Inflammatory macrophage (primary cell): Measurements from ENCODE around the gene TMEM205.
A peak's percentile ranks its signal among the peaks of the same experiment; 100 is the strongest.
"Not testable (repeated sequence)": the region's sequence is repeated elsewhere in the genome, so short reads cannot be mapped to it uniquely, and the experiment has no call there.

Experiments
- DNase-seq, 2 donors: peaks; one replicate each; pipeline ENCODE4 v3.0.0-alpha.2; 2020 to 2022
- total RNA-seq, 18 experiments: gene quantifications; one replicate each; lab custom pipeline; 2026; ENCODE audit warnings: mixed read lengths in 6 of 18, inconsistent platforms in 2 of 18; lab: John Stamatoyannopoulos, UW

The TMEM205 gene
- total RNA-seq, result 9.3 to 28.8 (median 20.3) reads per million in 18 experiments

- DNase-seq, result peak; percentile 100
These were observed at the start of gene TMEM205, which contains the start of gene CCDC159 for GRCh38 chr19:11346104-11346940. TSS of gene TMEM205 (minus strand) at chr19:11346268. CDS start at chr19:11345619, 649 bp downstream. TSS of gene CCDC159 (plus strand) at chr19:11346519. CDS start at chr19:11346607, 88 bp downstream.

GRCh38 chr19:11390933-11391680 is 45.0 kb upstream of the TMEM205 start:
- no peak for DNase-seq

GRCh38 chr19:11390359-11390758 is 44.3 kb upstream of the TMEM205 start:
- no peak for DNase-seq

- peak; percentile 66 to 76 for DNase-seq
These were observed 41.3 kb upstream of the TMEM205 start for GRCh38 chr19:11387162-11388034.

- no peak for DNase-seq
These were observed 38.7 kb upstream of the TMEM205 start for GRCh38 chr19:11384778-11385129.

GRCh38 chr19:11383706-11384048 is 37.6 kb upstream of the TMEM205 start:
- DNase-seq, result no peak

GRCh38 chr19:11382898-11383705 is 37.0 kb upstream of the TMEM205 start:
- peak; percentile 46 to 56 for DNase-seq

- DNase-seq, result peak; percentile 94 to 95
These were observed 34.8 kb upstream of the TMEM205 start for GRCh38 chr19:11380653-11381537.

GRCh38 chr19:11379857-11380350 is 33.8 kb upstream of the TMEM205 start:
- no peak for DNase-seq

GRCh38 chr19:11379269-11379845 is 33.3 kb upstream of the TMEM205 start:
- DNase-seq, result not testable (repeated sequence)

- DNase-seq, result peak in 1 of 2 donors; percentile 42
These were observed 32.5 kb upstream of the TMEM205 start for GRCh38 chr19:11378319-11379189.

- no peak for DNase-seq
These were observed 31.7 kb upstream of the TMEM205 start for GRCh38 chr19:11377756-11378155.

GRCh38 chr19:11377237-11377636 is 31.2 kb upstream of the TMEM205 start:
- DNase-seq, result peak; percentile 73 to 76

GRCh38 chr19:11375143-11375948 is 29.3 kb upstream of the TMEM205 start:
- peak; percentile 23 to 34 for DNase-seq

- peak; percentile 100 for DNase-seq
These were observed 28.5 kb upstream of the TMEM205 start, which contains the start of gene SWSAP1 for GRCh38 chr19:11374433-11375142. TSS of gene SWSAP1 (plus strand) at chr19:11374666. CDS start at chr19:11374681, 15 bp downstream.

GRCh38 chr19:11373885-11374432 is 27.9 kb upstream of the TMEM205 start:
- DNase-seq, result peak in 1 of 2 donors; percentile 17
